Left renal pelvis (tissue), 4 donors: Measurements from ENCODE around the gene INAVA. TPM values are rescaled to one million over a fixed set of nuclear protein-coding genes. Genes with fewer than 3 reads are reported as not detected.
"Not testable (repeated sequence)": the region's sequence is repeated elsewhere in the genome, so short reads cannot be mapped to it uniquely, and the experiment has no call there.

Experiments
- DNase-seq, 4 donors: peaks; one replicate each; pipeline ENCODE4 v3.0.0-alpha.2; 2013; ENCODE audit warnings: low read depth in 4 of 4, low spot score in 3 of 4
- polyA plus RNA-seq, 4 donors: library from polyadenylated mRNA; unstranded; fragments of 120-200 nt; gene quantifications; one replicate each; pipeline ENCODE4 v1.2.1, GENCODE V29; 2013; ENCODE audit not compliant: insufficient read length in 4 of 4

INAVA gene
- polyA plus RNA-seq, 4 donors = 10.3 to 43.7 (median 35.1) TPM

GRCh38 chr1:200960236-200960947, 65.7 kb downstream of the INAVA start:
- DNase-seq = no peak

GRCh38 chr1:200960948-200961340, 66.2 kb downstream of the INAVA start:
- no peak for DNase-seq

GRCh38 chr1:200962151-200962550, 67.5 kb downstream of the INAVA start:
- DNase-seq = not testable (repeated sequence)

- no peak for DNase-seq
Observed at GRCh38 chr1:200962631-200963030, 67.9 kb downstream of the INAVA start.

GRCh38 chr1:200963076-200963475, 68.4 kb downstream of the INAVA start:
- no peak for DNase-seq

GRCh38 chr1:200963888-200964287, 69.2 kb downstream of the INAVA start:
- not testable (repeated sequence) for DNase-seq

Other genes starting within 250 kb of the INAVA start
- gene DDX59, start 225.0 kb upstream of the INAVA start, polyA plus RNA-seq = 10 to 100 TPM; 24.9 to 34.3 (median 30.7) TPM
- gene CAMSAP2, start 156.0 kb upstream of the INAVA start, polyA plus RNA-seq = 10 to 100 TPM; 35.6 to 47.8 (median 38.4) TPM
- gene GPR25, start 21.9 kb upstream of the INAVA start, polyA plus RNA-seq = not detected
- gene KIF21B, start 128.8 kb downstream of the INAVA start, polyA plus RNA-seq = 1 to 10 TPM; 2.1 to 3.5 (median 2.5) TPM
- gene CACNA1S, start 217.5 kb downstream of the INAVA start, polyA plus RNA-seq = under 1 TPM; 0.03 to 0.40 (median 0.29) TPM
- under 1 TPM in 3 of 4 donors, not detected in 1; 0.11 to 0.20 (median 0.17) TPM for gene ASCL5, start 232.3 kb downstream of the INAVA start, polyA plus RNA-seq